Lung (tissue), 12 donors: Measurements from ENCODE around the gene FBN3. TPM values are rescaled to one million over a fixed set of nuclear protein-coding genes. Genes with fewer than 3 reads are reported as not detected.

Experiments
- ATAC-seq: fragments of 200-7000 bp; cut with Tn5 transposase; one replicate; pipeline ENCODE4 v1.9.1; 2020; ENCODE audit warnings: moderate number of reproducible peaks; ENCODE audit not compliant: insufficient read depth, low FRiP score
- DNase-seq, 3 donors: peaks; one replicate each; pipeline ENCODE4 v3.0.0-alpha.2; 2013 to 2017
- H3K27ac ChIP-seq, 2 donors: one replicate each; pipeline ENCODE4 v1.5.1; 2013; ENCODE audit warnings: mild to moderate bottlenecking in 2 of 2, moderate library complexity in 2 of 2, control low read depth in 1 of 2, inconsistent platforms in 1 of 2, low read depth in 1 of 2, low read length in 1 of 2
- H3K27me3 ChIP-seq, 3 donors: one replicate each; pipeline ENCODE4 v1.5.1; 2013; ENCODE audit warnings: low read length in 2 of 3; ENCODE audit not compliant: control insufficient read depth in 3 of 3, insufficient read depth in 3 of 3
- H3K36me3 ChIP-seq, 4 donors: one replicate each; pipeline ENCODE4 v1.5.1; 2013; ENCODE audit warnings: low read length in 4 of 4, mild to moderate bottlenecking in 1 of 4, moderate library complexity in 1 of 4; ENCODE audit not compliant: control insufficient read depth in 4 of 4, insufficient read depth in 4 of 4
- H3K4me1 ChIP-seq, 5 donors: one replicate each; pipeline ENCODE4 v1.5.1; 2013; ENCODE audit warnings: low read length in 5 of 5, mild to moderate bottlenecking in 2 of 5, moderate library complexity in 1 of 5; ENCODE audit not compliant: control insufficient read depth in 5 of 5, insufficient read depth in 5 of 5
- H3K4me3 ChIP-seq: one replicate; pipeline ENCODE4 v1.5.1; 2013; ENCODE audit warnings: mild to moderate bottlenecking, control low read depth, moderate library complexity
- H3K9ac ChIP-seq, 2 donors: one replicate each; pipeline ENCODE4 v1.5.1; 2013; ENCODE audit warnings: low read length in 2 of 2, control low read depth in 1 of 2; ENCODE audit not compliant: insufficient read depth in 1 of 2
- H3K9me3 ChIP-seq, 4 donors: one replicate each; pipeline ENCODE4 v1.5.1; 2013; ENCODE audit warnings: low read length in 3 of 4, mild to moderate bottlenecking in 1 of 4, moderate library complexity in 1 of 4; ENCODE audit not compliant: control insufficient read depth in 4 of 4, insufficient read depth in 3 of 4
- WGBS, 2 donors: extraction: QIAGEN DNeasy Blood & Tissue Kit; methylation state at CpG; one replicate each; pipeline ENCODE4 v1.1.7; 2013; 5-methylcytosine and 5-hydroxymethylcytosine counted together
- polyA plus RNA-seq, 2 donors: library from polyadenylated mRNA; stranded (reverse); fragments of 200-250 nt; gene quantifications; one replicate each; pipeline ENCODE4 v1.2.1, GENCODE V29; 2013
- total RNA-seq, 2 donors: library from RNA; depleted of rRNA in 1 of 2; stranded (reverse); fragments of >200 nt in 1 of 2; gene quantifications; one replicate each; pipeline ENCODE4 v1.2.1, GENCODE V29; 2014 to 2021
- TF ChIP-seq, protein P1 (sequence below): IDR thresholded peaks from 2 replicates; pipeline ENCODE4 v1.5.1; 2012; ENCODE audit warnings: mild to moderate bottlenecking; ENCODE audit errors: control extremely low read depth, extremely low read depth
- donor health status: control.
- donor health status: control.
- donor health status: Bipolar disorder and iron deficiency.
- donor health status: healthy.
- donor health status: DM: yes; HTN: yes; CAD: no.

Gene FBN3
- total and polyA plus RNA-seq, 4 donors: 0.32 to 26.4 (median 2.1) TPM

DNA sequence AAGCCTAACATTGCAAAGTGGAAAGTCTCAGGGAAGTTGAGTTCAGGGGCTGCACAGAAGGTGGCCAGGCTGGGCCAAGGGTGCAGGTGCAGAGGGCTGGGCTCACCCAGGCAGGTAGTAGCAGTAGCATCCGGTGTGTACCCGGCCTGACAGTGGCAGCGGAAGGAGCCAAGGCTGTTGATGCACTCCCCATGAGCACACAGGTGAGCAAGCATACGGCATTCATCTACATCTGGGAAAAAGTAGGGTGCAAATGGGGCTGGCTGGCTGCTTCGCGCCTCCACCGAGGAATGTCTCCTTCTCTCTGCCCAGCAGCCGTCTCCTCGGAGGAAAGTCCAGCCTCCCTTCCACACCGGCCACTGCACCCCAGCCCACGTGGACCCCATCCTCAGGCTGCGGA, 66.3 kb downstream of the FBN3 start:
- Histone ChIP-seq H3K4me1 (peaks cover 0 to 2% (median 0%) of the 10 kb centered on the region in 5 donors), H3K9ac (no peak overlapping the region), H3K4me3 (no peak overlapping the region), H3K36me3 (peaks cover 0 to 5% (median 0%) of the 10 kb centered on the region in 4 donors), H3K27ac (no peak overlapping the region), H3K27me3 (no peaks in the 10 kb centered on the region), H3K9me3 (peaks cover 0 to 2% (median 0%) of the 10 kb centered on the region in 4 donors)
- ATAC-seq: no peak
- DNase-seq: no peak
- WGBS, 2 donors: 91 to 92% methylated on average over 10 to 12 of the region's 12 CpGs
- TF ChIP-seq, protein P1, sequence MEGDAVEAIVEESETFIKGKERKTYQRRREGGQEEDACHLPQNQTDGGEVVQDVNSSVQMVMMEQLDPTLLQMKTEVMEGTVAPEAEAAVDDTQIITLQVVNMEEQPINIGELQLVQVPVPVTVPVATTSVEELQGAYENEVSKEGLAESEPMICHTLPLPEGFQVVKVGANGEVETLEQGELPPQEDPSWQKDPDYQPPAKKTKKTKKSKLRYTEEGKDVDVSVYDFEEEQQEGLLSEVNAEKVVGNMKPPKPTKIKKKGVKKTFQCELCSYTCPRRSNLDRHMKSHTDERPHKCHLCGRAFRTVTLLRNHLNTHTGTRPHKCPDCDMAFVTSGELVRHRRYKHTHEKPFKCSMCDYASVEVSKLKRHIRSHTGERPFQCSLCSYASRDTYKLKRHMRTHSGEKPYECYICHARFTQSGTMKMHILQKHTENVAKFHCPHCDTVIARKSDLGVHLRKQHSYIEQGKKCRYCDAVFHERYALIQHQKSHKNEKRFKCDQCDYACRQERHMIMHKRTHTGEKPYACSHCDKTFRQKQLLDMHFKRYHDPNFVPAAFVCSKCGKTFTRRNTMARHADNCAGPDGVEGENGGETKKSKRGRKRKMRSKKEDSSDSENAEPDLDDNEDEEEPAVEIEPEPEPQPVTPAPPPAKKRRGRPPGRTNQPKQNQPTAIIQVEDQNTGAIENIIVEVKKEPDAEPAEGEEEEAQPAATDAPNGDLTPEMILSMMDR: no peak

DNA sequence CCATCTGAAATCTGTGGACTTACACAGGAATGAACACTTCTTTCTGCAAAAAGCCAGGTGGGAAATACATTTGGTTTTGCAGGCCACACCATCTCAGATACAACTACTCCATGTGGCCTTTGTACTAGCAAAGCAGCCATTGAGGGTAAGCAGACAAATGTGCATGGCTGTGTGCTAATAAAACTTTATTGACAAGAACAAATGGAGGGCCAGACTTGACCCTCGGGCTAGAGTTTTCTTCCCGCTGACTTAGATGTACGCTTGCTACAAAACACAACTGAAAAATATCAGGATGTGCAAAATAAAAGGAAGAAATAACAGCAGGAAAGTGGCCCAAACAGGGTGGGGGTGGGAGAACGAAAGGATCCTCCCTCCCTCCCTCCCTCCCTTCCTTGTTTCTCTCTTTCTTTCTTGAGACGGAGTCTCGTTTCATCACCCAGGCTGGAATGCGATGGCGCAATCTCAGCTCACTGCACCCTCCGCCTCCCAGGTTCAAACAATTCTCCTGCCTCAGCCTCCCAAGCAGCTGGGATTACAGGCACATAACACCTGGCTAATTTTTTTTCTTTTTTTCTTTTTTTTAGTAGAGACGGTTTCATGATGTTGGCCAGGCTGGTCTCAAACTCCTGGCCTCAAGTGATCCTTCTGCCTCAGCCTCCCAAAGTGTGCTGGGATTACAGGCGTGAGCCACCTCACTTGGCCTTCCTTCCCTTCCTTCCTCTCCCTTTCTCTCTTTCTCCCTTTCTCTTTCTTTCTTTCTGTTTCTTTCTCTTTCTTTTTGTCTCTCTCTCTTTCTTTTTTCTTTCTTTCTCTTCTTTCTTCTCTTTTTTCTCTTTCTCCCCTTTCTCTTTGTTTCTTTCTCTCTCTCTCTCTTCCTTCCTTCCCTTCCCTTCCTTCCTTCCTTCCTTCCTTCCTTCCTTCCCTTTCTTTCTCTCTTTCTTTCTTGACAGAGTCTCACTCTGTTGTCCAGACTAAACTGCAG, 67.5 kb downstream of the FBN3 start:
- ATAC-seq (no peak), DNase-seq (no peak)
- H3K9me3 ChIP-seq: peaks cover 0 to 2% (median 0%) of the 10 kb centered on the region in 4 donors
- H3K27me3 ChIP-seq: no peaks in the 10 kb centered on the region
- no peak overlapping the region for H3K4me3 ChIP-seq
- WGBS, 2 donors: 72% methylated on average over 9 to 11 of the region's 11 CpGs
- TF ChIP-seq, protein P1: no peak
- H3K36me3 ChIP-seq: no peaks in the 10 kb centered on the region
- no peak overlapping the region for H3K9ac ChIP-seq
- no peak overlapping the region for H3K27ac ChIP-seq
- H3K4me1 ChIP-seq: peaks cover 0 to 2% (median 0%) of the 10 kb centered on the region in 5 donors

DNA sequence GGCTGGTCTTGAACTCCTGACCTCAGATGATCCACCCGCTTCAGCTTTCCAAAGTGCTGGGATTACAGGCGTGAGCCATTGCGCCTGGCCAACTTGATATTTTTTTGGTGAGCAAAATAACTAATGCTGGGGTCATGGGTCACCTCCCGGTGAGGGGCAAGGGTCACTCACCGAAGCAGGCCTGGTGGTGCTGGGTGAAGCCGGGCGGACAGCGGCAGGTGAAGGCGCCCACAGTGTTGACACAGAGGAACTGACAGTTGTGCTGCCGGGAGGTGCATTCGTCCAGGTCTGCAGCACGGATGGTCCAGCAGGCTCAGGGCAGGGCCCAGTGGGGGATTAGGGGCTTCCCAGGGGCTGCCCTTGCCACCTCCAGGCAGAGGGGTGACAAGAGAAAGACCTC, 68.6 kb downstream of the FBN3 start:
- Histone ChIP-seq H3K4me3 (no peak overlapping the region), H3K9ac (no peak overlapping the region), H3K27me3 (no peaks in the 10 kb centered on the region), H3K27ac (no peak overlapping the region), H3K9me3 (no peaks in the 10 kb centered on the region), H3K36me3 (peaks cover 0 to under 1% (median 0%) of the 10 kb centered on the region in 4 donors), H3K4me1 (no peaks in the 10 kb centered on the region)
- 91 to 96% methylated on average over 12 of the region's 12 CpGs for WGBS, 2 donors
- TF ChIP-seq, protein P1: no peak
- ATAC-seq (no peak), DNase-seq (no peak)
